Osteocyte (in vitro differentiated cells): Measurements from ENCODE around the gene MAN1A2. TPM values are rescaled to one million over a fixed set of nuclear protein-coding genes. Genes with fewer than 3 reads are reported as not detected.

ENCODE experiments used
- DNase-seq: peaks from one replicate; pipeline ENCODE4 v3.0.0; 2021; ENCODE audit warnings: mixed read lengths; ENCODE audit not compliant: unreplicated experiment; ENCODE audit errors: extremely low spot score
- H3K27ac Mint-ChIP-seq: one replicate; pipeline ENCODE4 v1.8.0; 2021; ENCODE audit warnings: mild to moderate bottlenecking, mixed read lengths; ENCODE audit not compliant: unreplicated experiment
- H3K27me3 Mint-ChIP-seq: one replicate; pipeline ENCODE4 v1.8.0; 2021; ENCODE audit warnings: mixed read lengths; ENCODE audit not compliant: unreplicated experiment
- H3K36me3 Mint-ChIP-seq: one replicate; pipeline ENCODE4 v1.8.0; 2021; ENCODE audit warnings: mixed read lengths; ENCODE audit not compliant: unreplicated experiment
- H3K4me1 Mint-ChIP-seq: one replicate; pipeline ENCODE4 v1.8.0; 2021; ENCODE audit warnings: mixed read lengths; ENCODE audit not compliant: unreplicated experiment
- H3K4me3 Mint-ChIP-seq: one replicate; pipeline ENCODE4 v1.8.0; 2021; ENCODE audit warnings: mild to moderate bottlenecking, moderate library complexity, mixed read lengths; ENCODE audit not compliant: unreplicated experiment
- H3K9me3 Mint-ChIP-seq: one replicate; pipeline ENCODE4 v1.8.0; 2021; ENCODE audit warnings: mixed read lengths; ENCODE audit not compliant: unreplicated experiment
- total RNA-seq: library from RNA; stranded (reverse); gene quantifications from 2 replicates; pipeline ENCODE4 v1.2.1, GENCODE V29; 2021
- TF ChIP-seq, protein P1 (sequence below): fragments of 200-600 bp; sonication (generic); IDR thresholded peaks from 2 replicates; pipeline ENCODE4 v1.5.0; 2021; ENCODE audit warnings: antibody characterized with exemption, mild to moderate bottlenecking, moderate library complexity

The MAN1A2 gene
- total RNA-seq, 1 donor from 2014 or later: 53.7 TPM

DNA sequence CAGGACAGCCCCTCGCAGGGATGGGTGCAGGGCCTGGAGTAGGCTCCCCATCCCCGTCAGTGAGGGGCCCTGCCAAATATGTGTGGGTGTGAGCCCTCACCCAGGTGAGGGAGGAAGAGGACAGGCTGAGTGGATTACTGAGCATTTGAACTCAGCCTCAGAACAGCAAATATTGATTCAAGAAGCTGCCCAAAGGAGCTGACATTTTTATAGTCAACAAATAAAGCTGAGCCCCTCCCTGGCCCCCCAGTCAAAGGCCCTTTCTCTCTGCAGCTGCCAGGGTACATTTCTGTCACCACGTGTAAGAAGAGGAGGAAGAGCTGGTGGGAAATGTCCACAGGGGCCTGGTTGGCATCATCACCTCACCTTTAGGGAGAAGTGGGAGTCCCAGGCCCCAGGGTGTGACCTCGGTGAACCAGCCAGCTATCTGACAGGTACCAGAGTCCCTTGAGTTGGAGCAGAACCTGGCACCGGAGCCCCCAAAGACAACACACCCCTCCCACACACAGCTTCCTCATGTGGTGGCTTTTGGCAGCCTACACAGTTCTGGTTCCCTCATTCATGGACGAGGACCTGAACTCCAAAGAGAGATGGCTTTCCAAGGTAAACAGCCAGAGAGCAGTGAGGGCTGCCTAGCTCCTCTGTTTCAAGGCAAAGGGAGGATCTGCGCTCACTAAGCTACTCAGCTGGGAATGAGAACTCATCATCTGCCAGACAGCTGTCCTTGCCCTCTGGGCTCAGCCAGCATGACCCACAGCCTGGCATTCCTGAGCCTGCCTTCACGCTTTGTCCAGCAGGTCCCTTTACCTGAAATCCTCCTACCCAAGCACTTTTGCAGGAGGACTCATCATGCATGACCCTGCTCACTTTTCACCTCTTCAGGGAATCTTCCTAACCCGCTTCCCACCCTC is 195.6 kb downstream of the MAN1A2 start:
- no peaks in the 10 kb centered on the region for H3K4me1 Mint-ChIP-seq
- H3K27me3 Mint-ChIP-seq: peaks cover 14% of the 10 kb centered on the region
- TF ChIP-seq, protein P1, sequence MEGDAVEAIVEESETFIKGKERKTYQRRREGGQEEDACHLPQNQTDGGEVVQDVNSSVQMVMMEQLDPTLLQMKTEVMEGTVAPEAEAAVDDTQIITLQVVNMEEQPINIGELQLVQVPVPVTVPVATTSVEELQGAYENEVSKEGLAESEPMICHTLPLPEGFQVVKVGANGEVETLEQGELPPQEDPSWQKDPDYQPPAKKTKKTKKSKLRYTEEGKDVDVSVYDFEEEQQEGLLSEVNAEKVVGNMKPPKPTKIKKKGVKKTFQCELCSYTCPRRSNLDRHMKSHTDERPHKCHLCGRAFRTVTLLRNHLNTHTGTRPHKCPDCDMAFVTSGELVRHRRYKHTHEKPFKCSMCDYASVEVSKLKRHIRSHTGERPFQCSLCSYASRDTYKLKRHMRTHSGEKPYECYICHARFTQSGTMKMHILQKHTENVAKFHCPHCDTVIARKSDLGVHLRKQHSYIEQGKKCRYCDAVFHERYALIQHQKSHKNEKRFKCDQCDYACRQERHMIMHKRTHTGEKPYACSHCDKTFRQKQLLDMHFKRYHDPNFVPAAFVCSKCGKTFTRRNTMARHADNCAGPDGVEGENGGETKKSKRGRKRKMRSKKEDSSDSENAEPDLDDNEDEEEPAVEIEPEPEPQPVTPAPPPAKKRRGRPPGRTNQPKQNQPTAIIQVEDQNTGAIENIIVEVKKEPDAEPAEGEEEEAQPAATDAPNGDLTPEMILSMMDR: no peak
- no peak overlapping the region for H3K4me3 Mint-ChIP-seq
- no peak overlapping the region for H3K27ac Mint-ChIP-seq
- peaks cover 5% of the 10 kb centered on the region for H3K9me3 Mint-ChIP-seq
- no peaks in the 10 kb centered on the region for H3K36me3 Mint-ChIP-seq
- DNase-seq: peak; percentile 66

DNA sequence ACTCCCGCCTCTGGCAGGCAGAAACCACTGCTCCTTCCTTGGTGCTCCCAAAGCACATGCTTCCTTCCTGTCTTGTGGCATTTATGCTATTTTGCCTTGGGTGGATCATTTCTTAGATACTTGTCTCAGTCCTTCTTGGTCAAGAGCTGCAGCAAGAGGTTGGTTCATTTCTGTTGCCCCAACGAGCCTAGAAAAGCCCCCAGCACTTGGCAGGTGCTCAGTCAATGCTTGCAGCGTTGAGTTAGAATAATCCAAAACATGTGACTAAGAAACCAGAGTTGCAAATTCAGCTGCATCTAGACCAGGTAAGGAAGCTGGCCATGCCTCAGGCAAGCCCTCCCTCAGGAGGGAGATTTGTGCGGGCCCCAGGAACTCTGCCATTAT is 196.2 kb downstream of the MAN1A2 start:
- H3K4me3 Mint-ChIP-seq: no peak overlapping the region
- H3K36me3 Mint-ChIP-seq: no peaks in the 10 kb centered on the region
- H3K27ac Mint-ChIP-seq: no peak overlapping the region
- no peaks in the 10 kb centered on the region for H3K4me1 Mint-ChIP-seq
- DNase-seq: no peak
- peaks cover 5% of the 10 kb centered on the region for H3K9me3 Mint-ChIP-seq
- TF ChIP-seq, protein P1: no peak
- peaks cover 13% of the 10 kb centered on the region for H3K27me3 Mint-ChIP-seq

DNA sequence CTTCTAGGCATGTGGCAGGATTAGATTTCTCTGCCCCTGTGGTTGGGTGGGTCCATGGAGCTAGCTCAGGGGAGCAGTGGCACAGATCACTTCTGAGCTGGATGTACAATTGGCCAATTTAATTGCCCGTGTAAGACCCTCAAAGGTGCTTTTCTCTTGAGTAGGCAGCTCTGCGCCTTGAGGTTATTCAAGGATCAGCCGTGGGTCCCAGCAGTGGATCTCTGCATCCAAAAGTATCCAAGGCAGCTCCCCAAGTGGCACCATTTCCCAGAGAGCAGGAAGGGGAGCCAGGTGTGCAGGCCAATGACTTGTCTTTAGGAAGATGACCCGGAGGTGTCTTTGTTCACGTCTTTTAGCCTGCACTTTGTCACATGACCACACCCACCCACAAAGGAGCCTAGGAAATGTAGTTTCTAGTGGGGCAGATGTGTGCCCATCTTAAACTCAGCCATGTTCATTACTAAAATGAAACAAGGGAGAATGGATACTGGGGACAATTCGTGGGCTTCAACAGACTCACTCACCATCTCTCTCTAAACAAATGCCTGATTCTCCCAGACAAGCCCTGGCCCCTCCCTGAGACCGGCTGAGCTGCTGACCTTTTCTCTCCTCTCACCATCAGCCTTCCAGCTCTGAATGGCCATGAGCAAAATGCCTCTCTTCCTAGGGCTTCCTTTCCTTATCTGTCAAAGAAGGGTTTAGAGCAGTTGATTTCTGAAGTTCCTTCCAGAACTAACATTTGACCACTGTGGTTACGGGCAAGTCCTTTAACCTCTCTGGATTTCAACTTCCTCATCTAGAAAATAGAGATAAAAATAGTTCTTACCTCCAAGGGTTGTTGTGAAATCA is 197.2 kb downstream of the MAN1A2 start:
- Mint-ChIP-seq H3K4me1 (no peaks in the 10 kb centered on the region), H3K4me3 (no peak overlapping the region), H3K36me3 (no peaks in the 10 kb centered on the region), H3K9me3 (peaks cover under 1% of the 10 kb centered on the region), H3K27me3 (peaks cover 10% of the 10 kb centered on the region), H3K27ac (no peak overlapping the region)
- TF ChIP-seq, protein P1: no peak
- peak; percentile 56 for DNase-seq

DNA sequence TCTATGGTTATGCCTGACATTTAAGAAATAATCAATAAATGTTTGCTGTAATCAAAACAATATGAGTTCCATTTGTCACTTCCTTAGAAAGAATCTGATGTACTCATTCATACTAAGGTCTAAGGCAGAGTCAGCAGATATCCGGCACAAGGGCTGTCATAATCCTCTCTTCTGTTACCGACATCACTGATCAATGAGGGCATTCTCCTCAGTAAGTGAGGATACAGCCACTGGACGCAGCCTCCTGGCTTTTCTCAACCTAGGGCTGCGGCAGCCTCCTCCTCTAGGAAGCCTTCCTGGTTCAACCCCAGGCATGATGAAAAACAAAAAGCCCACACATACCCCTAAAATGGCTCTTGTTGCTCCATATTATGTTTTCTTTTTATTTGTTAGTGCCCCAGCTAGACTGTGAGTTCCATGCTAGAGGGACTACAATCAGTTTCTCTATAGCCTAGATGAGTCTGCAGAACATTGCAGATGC is 197.9 kb downstream of the MAN1A2 start:
- no peak overlapping the region for H3K27ac Mint-ChIP-seq
- no peaks in the 10 kb centered on the region for H3K4me1 Mint-ChIP-seq
- H3K4me3 Mint-ChIP-seq: no peak overlapping the region
- H3K9me3 Mint-ChIP-seq: no peaks in the 10 kb centered on the region
- DNase-seq: no peak
- peaks cover 9% of the 10 kb centered on the region for H3K27me3 Mint-ChIP-seq
- no peaks in the 10 kb centered on the region for H3K36me3 Mint-ChIP-seq
- TF ChIP-seq, protein P1: no peak
